Measurements from ENCODE around the gene CELF4.

Gene CELF4

GRCh38 chr18:37222354-37222998, 343.1 kb downstream of the CELF4 start:
- no peak for DNase-seq (ENCODE audit: low spot score)

- no peak for DNase-seq (ENCODE audit: low spot score)
Measured at GRCh38 chr18:37219257-37219656, 346.3 kb downstream of the CELF4 start.

GRCh38 chr18:37218022-37218590, 347.5 kb downstream of the CELF4 start:
- no peak for DNase-seq (ENCODE audit: low spot score)

GRCh38 chr18:37210781-37211180, 354.8 kb downstream of the CELF4 start:
- DNase-seq (ENCODE audit: low spot score): no peak

GRCh38 chr18:37207343-37207742, 358.3 kb downstream of the CELF4 start:
- DNase-seq (ENCODE audit: low spot score): no peak

- no peak for DNase-seq (ENCODE audit: low spot score)
Measured at GRCh38 chr18:37199741-37200140, 365.9 kb downstream of the CELF4 start.

Data from globus pallidus (tissue), 1 donor.